ENCODE results near the gene RBFOX1. TPM values are rescaled to one million over a fixed set of nuclear protein-coding genes. Genes with fewer than 3 reads are reported as not detected.

Gene RBFOX1
- total RNA-seq, 1 donor from 2014 or later, result not detected

GRCh38 chr16:7612671-7613070 lies 280.0 kb downstream of the RBFOX1 start:
- Mint-ChIP-seq H3K36me3 (ENCODE audit: unreplicated experiment) (no peaks in the 10 kb centered on the region), H3K27ac (ENCODE audit: unreplicated experiment) (no peak overlapping the region), H3K4me1 (ENCODE audit: unreplicated experiment) (no peaks in the 10 kb centered on the region), H3K4me3 (ENCODE audit: unreplicated experiment) (no peak overlapping the region), H3K27me3 (ENCODE audit: unreplicated experiment) (no peaks in the 10 kb centered on the region), H3K9me3 (ENCODE audit: unreplicated experiment) (peaks cover 38% of the 10 kb centered on the region)
- DNase-seq (ENCODE audit: extremely low spot score, unreplicated experiment), result no peak
- no peak for TF ChIP-seq CTCF (IDR thresholded peaks at IDR 0.05)

- Mint-ChIP-seq H3K4me3 (ENCODE audit: unreplicated experiment) (no peak overlapping the region), H3K27me3 (ENCODE audit: unreplicated experiment) (no peaks in the 10 kb centered on the region), H3K9me3 (ENCODE audit: unreplicated experiment) (peaks cover 40% of the 10 kb centered on the region), H3K36me3 (ENCODE audit: unreplicated experiment) (no peaks in the 10 kb centered on the region), H3K27ac (ENCODE audit: unreplicated experiment) (no peak overlapping the region), H3K4me1 (ENCODE audit: unreplicated experiment) (no peaks in the 10 kb centered on the region)
- TF ChIP-seq CTCF (IDR thresholded peaks at IDR 0.05), result no peak
- DNase-seq (ENCODE audit: extremely low spot score, unreplicated experiment), result no peak
These were observed 280.9 kb downstream of the RBFOX1 start for GRCh38 chr16:7613518-7613917.

GRCh38 chr16:7614021-7614795 lies 281.6 kb downstream of the RBFOX1 start:
- peaks cover 40% of the 10 kb centered on the region for H3K9me3 Mint-ChIP-seq (ENCODE audit: unreplicated experiment)
- no peak for TF ChIP-seq CTCF (IDR thresholded peaks at IDR 0.05)
- no peak for DNase-seq (ENCODE audit: extremely low spot score, unreplicated experiment)
- no peaks in the 10 kb centered on the region for H3K36me3 Mint-ChIP-seq (ENCODE audit: unreplicated experiment)
- H3K4me3 Mint-ChIP-seq (ENCODE audit: unreplicated experiment), result no peak overlapping the region
- no peak overlapping the region for H3K27ac Mint-ChIP-seq (ENCODE audit: unreplicated experiment)
- H3K4me1 Mint-ChIP-seq (ENCODE audit: unreplicated experiment), result no peaks in the 10 kb centered on the region
- no peaks in the 10 kb centered on the region for H3K27me3 Mint-ChIP-seq (ENCODE audit: unreplicated experiment)

GRCh38 chr16:7615565-7615964 lies 282.9 kb downstream of the RBFOX1 start:
- H3K27ac Mint-ChIP-seq (ENCODE audit: unreplicated experiment), result no peak overlapping the region
- peaks cover 41% of the 10 kb centered on the region for H3K9me3 Mint-ChIP-seq (ENCODE audit: unreplicated experiment)
- H3K27me3 Mint-ChIP-seq (ENCODE audit: unreplicated experiment), result no peaks in the 10 kb centered on the region
- H3K4me3 Mint-ChIP-seq (ENCODE audit: unreplicated experiment), result no peak overlapping the region
- no peak for DNase-seq (ENCODE audit: extremely low spot score, unreplicated experiment)
- H3K4me1 Mint-ChIP-seq (ENCODE audit: unreplicated experiment), result no peaks in the 10 kb centered on the region
- no peak for TF ChIP-seq CTCF (IDR thresholded peaks at IDR 0.05)
- no peaks in the 10 kb centered on the region for H3K36me3 Mint-ChIP-seq (ENCODE audit: unreplicated experiment)

GRCh38 chr16:7624871-7625766 lies 292.5 kb downstream of the RBFOX1 start:
- Mint-ChIP-seq H3K27ac (ENCODE audit: unreplicated experiment) (no peak overlapping the region), H3K4me3 (ENCODE audit: unreplicated experiment) (no peak overlapping the region), H3K27me3 (ENCODE audit: unreplicated experiment) (no peaks in the 10 kb centered on the region), H3K36me3 (ENCODE audit: unreplicated experiment) (no peaks in the 10 kb centered on the region), H3K9me3 (ENCODE audit: unreplicated experiment) (peaks cover 39% of the 10 kb centered on the region), H3K4me1 (ENCODE audit: unreplicated experiment) (no peaks in the 10 kb centered on the region)
- no peak for DNase-seq (ENCODE audit: extremely low spot score, unreplicated experiment)
- TF ChIP-seq CTCF (IDR thresholded peaks at IDR 0.05), result no peak
